ENCODE measurements around the gene USP36.
"Not testable (repeated sequence)": the region's sequence is repeated elsewhere in the genome, so short reads cannot be mapped to it uniquely, and the experiment has no call there.

Gene USP36

DNA sequence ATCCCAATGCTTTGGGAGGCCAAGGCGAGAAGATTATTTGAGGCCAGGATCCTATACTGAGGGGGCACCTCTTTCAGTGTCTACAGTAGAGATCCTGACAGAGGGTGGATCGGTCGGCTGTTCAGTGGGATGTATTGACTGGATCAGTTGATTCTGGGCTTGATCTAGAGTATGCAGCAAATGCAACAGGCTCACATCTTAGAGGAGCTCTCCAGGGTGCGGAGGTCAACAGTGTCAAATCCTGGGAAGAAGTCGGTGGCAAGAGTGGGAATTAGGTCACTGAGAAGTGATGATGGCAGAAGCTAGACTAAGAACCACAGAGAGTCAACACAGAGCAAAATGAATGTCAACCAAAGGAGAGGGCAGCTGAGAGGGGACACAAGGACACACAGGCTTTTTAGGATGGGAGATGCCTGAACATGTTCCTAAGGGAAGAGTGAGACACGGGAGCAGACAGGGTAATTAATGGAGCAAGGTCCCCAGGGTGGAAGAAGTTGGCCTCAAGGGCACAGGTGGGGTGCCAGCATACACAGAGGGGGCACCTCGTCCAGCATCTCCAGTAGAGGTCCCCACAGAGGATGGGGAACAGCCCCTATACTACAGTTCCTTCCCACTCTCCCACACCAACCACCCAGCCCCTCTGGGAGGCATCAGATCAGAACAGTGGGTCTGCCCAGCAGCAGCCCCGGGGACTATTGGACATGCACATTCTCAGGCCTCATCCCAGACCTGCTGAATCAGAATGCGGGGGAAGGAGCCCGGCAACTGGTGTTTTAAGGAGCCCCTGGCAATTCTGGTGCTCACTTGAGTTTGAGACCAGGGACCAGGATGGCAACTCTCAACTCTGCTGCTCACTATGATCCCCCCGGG, 48.5 kb downstream of the USP36 start:
- DNase-seq (ENCODE audit: low read depth, low spot score) = no peak

DNA sequence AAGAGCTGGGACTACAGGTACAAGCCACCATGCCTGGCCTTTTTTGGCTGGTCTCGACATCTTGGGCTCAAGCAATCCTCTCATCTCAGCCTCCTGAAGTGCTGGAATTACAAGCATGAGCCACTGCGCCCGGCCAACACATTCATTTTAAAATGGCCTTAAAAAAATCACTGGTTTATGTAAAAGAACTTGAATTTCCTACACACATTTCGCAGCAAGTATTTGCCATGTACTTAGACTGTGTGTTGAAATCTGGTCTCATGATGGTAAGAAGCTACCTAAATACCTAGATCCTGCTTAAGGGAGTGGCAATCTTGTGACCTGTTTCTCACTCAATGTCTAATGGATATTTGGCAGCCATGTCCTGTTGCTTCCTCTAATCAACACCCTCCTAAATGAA, 50.1 kb downstream of the USP36 start:
- no peak for DNase-seq (ENCODE audit: low read depth, low spot score)

DNA sequence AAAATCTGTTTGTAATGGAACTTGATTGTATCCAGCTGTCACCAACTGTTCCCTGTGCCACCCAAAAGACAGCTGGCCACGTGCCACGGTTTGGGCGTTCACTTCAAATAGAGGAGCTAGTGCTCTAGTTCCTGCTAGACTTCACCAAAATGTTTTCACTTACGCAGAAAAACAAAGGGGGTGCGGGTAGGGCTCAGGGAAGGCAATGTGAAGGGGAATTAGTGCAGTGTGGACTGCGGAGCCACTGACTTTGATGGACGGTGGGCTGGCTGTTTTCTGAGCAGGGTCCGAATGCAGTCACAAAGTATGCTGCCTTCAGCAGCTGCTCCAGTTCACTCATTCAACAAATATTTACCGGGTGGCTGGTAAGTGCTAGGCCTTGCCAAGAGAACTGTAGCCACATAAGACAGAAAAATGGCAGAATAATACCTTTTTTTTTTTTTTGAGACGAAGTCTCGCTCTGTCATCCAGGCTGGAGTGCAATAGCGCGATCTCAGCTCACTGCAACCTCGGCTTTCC, 50.9 kb downstream of the USP36 start:
- DNase-seq (ENCODE audit: low read depth, low spot score) = no peak

DNA sequence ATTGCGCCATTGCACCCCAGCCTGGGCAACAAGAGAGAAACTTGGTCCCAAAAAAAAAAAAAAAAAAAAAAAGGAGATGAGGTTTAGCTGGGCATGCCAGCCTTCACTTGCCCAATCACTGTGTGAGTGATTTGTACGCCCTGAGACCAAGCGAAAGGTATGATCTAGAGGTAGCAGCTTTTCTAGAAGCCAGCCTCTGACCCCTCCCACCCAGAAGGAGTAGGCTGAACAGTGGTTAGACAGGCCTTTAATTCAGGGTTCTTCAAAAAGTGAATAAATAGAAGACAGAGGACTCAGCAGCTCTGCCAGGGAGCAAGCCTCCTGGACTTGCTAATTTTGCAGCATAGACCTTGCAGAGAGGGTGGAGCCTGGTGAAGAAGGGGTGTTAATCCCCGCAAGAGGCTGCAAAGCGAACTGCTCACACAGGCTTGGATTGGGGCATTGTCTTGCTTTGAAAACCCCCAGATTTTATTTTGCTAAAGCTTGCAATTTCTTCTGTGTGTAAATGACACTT, 51.4 kb downstream of the USP36 start:
- DNase-seq (ENCODE audit: low read depth, low spot score) = no peak

DNA sequence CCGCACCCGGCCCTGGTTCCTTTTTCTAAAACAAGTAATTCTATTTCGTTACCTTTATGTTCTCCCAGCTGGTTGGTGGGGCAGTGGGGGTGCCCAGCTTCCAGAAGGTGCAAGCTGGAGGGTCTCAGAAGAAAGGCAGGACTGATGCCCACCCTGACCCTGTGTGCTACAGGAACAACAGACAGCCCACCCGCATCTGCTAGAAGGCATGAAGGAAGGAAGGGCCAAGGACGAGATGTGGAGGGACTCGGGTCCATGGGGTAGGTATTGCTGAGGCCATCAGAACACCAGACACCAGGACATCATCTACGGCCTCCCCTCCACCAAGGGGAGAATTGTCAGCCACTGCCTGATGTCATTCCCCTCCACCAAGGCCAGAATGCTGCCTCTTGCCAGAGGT, 52.2 kb downstream of the USP36 start:
- DNase-seq (ENCODE audit: low read depth, low spot score) = no peak

DNA sequence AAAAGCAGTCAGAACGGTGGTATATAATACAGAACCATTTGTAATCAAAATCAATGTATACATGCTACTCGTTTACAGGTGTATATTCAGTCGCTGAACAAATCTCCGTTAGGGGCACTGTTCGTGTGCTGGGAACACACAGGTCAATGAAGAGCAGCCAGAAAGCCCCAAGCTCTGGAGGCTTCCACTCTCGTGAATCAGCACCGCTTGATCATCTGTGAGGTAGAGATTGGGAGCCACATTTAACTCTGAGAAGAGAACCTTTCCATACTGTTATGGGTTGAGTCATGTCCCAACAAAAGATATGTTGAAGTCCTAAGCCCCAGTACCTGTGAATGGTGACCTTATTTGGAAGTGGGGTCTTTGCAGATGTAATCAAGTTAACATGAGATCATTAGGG, 53.2 kb downstream of the USP36 start:
- no peak for DNase-seq (ENCODE audit: low read depth, low spot score)

DNA sequence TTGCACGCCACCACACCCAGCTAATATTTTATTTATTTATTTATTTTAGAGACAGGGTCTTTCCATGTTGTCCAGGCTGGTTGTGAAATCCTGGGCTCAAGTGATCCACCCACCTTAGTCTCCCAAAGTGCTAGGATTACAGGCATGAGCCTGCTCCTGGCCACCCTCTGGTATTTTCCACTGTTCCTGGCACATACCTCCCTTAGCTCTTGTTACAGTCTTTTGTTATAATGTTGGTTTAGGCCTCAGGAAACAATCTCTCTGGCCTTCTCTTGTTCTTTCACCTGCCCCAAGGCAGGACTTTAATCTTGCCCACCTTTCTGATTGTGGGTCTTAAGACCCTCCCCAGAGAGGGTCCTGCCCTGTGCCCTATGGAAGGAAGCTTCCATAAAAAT, 55.0 kb downstream of the USP36 start:
- DNase-seq (ENCODE audit: low read depth, low spot score) = no peak

DNA sequence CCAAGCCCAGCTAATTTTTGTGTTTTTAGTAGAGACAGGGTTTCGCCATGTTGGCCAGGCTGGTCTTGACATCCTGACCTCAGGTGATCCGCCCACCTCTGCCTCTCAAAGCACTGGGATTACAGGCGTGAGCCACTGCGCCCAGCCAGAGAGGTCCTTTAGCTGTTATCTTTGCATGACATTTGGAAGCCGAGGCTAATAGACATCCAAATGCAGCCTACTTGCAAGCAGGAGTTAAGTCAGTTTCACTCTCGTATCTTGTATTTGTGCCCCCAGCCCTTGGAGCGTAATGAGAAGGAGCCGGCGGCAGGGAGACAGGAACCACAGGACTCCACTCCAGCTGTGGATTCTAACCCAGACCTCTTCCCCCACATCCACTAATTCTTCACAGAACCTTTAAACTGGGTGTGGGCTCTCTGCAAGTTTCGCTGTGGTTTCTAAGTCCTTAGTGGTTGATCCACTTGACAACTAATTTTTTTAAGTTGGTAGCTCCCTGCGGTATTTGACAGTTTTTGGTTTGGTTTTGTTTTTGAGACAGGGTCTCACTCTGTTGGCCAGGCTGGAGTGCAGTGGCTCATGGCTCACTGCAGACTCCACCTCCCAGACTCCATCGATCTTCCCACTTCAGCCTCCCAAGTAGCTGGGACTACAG, 55.5 kb downstream of the USP36 start:
- DNase-seq (ENCODE audit: low read depth, low spot score) = no peak

DNA sequence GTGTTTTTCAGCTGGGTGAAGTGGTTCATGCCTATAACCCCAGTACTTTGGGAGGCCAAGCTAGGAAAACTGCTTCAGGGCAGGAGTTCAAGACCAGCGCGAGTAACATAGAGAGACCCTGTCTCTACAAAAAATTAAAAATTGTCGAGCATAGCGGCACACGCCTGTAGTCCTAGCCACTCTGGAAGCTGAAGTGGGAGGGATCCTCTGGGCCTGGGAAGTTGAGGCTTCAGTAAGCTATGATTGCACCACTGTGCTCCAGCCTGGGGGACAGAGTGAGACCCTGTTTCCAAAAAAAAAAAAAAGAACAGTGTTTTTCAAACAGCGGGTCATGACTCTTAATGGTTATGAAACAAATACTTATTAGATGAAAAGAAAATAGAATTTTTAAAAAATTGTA, 56.3 kb downstream of the USP36 start:
- no peak for DNase-seq (ENCODE audit: low read depth, low spot score)

DNA sequence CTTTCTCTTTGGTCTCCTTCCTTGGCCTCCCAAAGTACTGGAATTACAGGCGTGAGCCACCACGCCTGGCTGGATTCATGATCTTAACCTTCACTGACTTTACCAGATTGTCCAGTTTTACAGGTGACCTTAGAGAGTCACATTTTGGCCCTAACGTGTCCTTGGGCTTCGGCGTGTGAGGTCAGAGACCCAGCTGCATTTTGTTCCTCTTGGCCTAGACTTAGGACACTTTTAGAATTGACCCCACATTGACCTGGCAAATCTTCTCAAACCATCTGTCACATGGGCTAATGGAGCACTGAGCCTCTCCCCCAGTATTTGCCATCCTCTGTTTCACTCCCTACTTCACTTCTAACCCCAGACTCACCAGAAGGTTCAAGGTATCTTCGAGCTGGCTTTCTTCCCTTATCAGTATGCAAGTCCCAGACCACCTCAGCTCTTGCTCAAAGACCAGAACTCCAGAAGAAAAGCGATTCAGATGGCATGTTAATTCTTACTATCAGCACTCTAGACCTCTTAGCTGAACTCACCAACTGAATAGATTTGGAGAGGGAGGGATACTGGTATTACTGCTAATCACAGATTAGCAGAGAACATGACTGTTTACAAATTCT, 56.8 kb downstream of the USP36 start:
- DNase-seq (ENCODE audit: low read depth, low spot score) = no peak

DNA sequence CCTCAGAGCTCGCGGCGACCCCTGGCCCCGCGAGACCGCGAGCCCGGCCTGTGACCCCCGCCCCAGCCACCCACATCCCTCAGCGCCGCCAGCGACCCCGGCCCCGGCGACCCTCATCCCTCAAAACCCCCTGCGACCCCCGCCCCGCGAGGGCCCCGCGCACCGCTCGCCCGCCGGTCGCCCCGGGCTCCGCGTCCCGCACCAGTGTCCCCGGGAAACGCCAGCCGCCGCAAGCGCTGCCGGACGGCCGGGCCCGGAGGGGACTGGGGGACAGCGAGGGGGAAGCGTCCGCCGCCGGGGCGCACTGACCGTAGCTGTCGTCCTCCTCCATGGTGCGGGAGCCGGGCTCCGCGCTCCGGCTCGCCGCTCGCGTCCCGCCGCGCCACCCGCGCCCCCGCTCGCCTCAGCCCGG, 58.7 kb downstream of the USP36 start, which contains the start of gene CYTH1:
TSS of gene CYTH1 (minus strand) at position 381 of the 412 bp plus-strand sequence. CDS start at position 331, 50 bp downstream.
- no peak for DNase-seq (ENCODE audit: low read depth, low spot score)

DNA sequence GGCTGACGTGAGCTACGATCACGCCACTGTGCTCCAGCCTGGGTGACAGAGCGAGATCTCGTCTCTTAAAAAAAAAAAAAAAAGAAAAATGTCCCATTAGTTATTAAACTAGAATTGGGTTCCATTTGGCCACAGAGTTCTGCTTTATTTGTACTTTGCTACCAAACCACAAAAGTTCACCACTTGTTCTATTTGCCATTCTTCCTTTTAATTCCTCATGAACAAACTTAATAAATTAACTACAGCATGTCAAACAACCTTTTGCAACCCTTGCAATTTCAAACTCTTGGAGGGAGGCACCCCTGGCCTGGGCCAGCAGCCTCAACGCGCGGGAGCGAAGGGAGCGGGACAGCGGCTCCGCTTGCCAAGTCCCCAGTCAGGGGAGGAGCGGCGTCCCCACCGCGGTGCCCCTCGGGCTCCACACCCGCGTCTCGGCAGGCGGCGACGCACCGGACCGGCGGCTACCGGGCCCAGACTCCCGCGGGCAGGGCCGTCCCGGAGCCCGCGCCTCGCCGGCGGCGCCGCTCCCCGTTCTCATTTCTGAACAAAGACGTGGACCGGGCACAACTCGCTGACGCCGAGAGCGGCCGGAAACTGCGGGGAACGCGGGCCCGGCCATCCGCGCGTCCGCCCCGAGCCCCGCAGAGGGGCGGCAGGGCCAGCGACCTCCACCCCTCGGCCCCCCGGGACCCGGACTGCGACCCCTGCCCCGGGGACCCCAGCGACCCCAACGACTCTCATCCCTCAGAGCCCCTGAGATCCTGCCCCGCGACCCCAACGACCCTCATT, 59.3 kb downstream of the USP36 start:
- DNase-seq (ENCODE audit: low read depth, low spot score) = no peak

DNA sequence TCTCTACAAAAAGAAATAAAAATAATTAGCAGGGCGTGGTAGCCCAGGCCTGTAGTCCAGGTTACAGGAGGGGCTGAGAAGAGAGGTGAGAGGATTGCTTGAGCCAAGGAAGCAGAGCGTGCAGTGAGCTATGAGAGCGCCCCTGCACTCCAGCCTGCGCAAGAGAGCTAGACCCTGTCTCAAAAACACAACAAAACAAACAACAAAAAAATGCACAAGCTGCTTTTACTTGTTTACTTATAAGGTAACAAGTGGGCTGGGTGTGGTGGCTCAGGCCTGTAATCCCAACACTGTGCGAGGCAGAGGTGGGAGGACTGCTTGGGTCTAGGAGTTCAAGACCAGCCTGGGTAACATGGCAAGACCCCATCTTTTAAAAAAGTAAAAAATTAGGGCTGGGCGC, 60.3 kb downstream of the USP36 start:
- no peak for DNase-seq (ENCODE audit: low read depth, low spot score)

DNA sequence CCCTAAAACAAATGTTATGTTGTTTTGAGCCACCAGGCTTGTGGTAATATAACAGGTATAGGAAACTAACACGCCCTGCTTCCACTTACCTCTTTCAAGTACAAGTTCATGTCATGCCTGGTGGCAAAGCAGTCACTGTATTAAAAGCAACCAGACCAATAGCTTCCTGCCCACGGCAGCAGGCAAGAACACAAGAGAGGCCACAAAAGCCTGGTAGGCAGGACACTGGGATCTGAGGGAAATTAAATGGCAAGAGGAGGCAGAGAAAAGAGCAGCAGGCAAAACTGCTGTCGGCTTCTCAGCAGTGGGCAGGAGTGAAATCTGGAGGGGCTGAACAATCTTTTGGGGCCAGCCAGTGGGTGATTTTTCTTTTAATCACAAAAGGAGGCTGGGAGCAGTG, 60.8 kb downstream of the USP36 start:
- DNase-seq (ENCODE audit: low read depth, low spot score) = no peak

DNA sequence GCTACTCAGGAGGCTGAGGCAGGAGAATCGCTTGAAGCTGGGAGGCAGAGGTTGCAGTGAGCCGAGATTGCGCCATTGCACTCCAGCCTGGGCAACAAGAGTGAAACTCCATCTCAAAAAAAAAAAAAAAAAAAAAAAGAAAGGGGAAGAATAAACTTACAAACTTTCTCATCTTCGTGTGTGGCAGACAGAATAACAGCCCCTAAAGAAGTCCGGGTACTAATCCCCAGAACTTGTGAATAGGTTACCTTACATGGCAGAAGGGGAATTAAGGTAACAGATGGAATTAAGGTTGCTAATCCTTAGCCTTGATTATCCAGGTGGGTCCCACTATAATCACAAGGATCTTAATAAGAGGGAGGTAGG, 61.3 kb downstream of the USP36 start:
- DNase-seq (ENCODE audit: low read depth, low spot score) = not testable (repeated sequence)

DNA sequence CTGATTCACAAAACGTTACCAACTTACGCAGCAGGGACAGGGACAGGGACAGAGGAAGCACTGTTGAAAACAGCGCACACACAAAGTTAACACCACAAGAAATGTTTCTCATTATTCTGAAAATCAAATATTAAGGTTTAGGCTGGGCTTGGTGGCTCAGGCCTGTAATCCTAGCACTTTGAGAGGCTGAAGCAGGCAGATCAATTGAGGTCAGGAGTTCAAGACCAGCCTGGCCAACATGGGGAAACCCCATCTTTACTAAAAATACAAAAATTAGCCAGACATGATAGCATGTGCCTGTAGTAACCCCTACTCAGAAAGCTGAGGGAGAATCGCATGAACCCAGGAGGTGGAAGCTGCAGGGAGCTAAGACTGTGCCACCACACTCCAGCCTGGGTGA, 62.7 kb downstream of the USP36 start:
- no peak for DNase-seq (ENCODE audit: low read depth, low spot score)

DNA sequence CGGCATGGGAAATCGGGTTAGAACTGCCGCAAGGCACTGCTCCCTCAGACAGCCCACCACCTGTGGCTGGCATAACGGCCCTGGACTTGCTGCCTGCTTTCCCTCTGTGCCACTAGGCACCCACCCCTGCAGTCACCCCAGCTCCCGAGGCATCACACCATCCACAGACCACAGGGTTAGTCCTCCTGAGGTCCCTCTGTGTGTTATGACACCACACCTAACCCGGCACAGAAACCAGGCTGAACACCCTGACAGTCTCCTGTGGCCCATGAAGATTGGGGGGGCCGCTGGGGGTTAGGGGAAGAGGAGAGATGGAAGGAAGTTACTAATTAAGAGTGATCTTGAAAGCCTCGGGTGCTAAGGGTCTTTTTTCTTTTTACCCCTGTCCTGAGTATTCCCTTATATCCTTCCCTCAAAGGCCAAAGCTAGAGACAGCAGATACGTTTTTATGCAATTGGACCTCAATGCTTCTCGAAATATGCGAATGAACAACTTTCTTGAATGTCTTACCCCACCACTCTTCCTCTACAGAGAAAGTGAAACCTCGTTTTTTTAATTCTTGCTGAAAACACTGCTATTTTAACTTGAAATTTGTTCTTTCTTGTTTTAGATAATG, 65.5 kb downstream of the USP36 start:
- DNase-seq (ENCODE audit: low read depth, low spot score) = no peak

DNA sequence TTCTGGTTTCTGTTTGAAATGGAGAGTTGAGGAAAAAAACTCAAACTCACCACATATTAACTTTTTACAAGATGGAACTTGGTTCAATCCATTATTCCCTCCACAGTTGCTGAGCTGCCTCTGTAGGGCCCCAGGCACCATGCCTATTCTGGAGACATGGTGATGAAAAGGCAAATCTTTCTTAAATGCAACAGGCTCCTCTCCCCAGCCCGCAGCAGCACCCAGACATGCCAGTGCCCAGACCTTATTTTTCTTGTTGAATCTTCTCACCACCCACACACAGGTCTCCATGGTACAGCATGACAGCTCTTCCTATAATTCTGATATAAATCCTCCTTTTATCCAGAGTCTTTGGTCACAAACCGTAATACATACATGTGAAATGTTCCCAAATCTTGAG, 66.2 kb downstream of the USP36 start:
- no peak for DNase-seq (ENCODE audit: low read depth, low spot score)

DNA sequence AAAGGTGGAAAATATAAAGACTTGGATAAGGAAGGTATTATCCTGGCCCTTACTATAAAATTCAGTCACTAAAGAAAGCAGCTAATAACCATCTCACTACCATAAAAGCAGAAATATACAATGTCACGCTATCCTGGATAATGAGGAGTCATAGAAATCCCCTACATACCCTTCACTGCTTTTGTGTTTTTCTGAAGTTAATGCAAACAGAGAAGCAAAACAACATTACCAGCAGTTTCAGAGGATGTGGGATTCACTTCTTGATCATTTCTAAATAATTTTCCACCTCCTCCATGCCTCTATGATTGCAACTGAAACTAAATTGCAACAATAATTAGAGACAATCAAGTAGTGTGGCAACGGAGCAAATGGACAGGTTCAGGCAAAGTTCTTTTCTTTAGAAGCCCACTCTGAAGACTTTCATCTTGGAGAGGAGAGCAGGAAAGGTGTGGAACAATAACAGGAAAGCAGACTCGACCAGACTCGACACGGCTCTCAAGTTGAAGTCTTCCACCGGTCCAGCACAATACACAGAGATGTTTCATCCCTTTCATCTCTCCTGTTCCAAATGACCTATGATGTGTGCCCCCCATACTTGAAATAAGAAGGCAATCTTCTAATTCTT, 68.7 kb downstream of the USP36 start:
- DNase-seq (ENCODE audit: low read depth, low spot score) = no peak

DNA sequence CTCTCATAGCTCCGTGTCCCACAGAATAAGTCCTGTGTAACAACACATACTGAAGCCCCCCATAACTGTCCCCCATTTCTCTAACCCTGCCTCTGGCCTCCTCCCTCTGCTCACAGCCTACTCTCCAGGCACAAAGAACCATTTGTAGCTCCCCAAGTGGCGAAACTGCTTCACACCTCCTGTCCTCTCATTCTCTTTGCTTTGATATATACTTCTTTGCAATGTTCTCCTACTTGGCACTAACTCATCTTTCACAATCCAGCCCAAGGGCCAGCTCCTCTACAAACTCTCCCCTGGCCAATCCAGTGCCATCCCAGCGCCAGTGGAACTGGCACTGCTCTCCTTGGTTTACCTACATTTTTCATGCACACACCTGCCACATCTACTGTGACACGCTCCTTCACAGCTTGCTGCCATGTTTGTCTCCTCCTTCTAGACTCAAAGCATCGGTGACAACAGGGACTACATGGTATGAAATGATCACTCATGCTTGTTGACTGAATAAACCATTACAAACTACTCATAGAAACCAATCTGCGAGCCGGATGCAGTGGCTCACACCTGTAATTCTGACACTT, 71.3 kb downstream of the USP36 start:
- DNase-seq (ENCODE audit: low read depth, low spot score) = no peak

Measured in smooth muscle cell of the brain vasculature (primary cell).